K562 (cell line): Measurements from ENCODE around the gene LANCL3. TPM values are rescaled to one million over a fixed set of nuclear protein-coding genes. Genes with fewer than 3 reads are reported as not detected.
"Not testable (repeated sequence)": the region's sequence is repeated elsewhere in the genome, so short reads cannot be mapped to it uniquely, and the experiment has no call there.

Experiments
- ATAC-seq: fragments of 200-7000 bp; cut with Tn5 transposase; 3 replicates; pipeline ENCODE4 v1.9.1; 2020; ENCODE audit warnings: moderate library complexity
- BruUV-seq: library from RNA; stranded (reverse); fragments of 400-500 nt; replicated peaks from 2 replicates; lab custom pipeline; 2021; lab: Mats Ljungman, UMichigan
- CTCF ChIA-PET: fragments of 300-600 bp; formaldehyde crosslinking; extraction: SDS; loops from one replicate; lab custom pipeline; 2021; ENCODE audit warnings: low intra/inter-chr PET ratio; lab: Yijun Ruan, JAX
- POLR2A ChIA-PET: fragments of 300-600, 350-650 bp; sonication (Branson Sonifier 250); formaldehyde crosslinking; extraction: SDS; loops from one replicate; lab custom pipeline; 2021; ENCODE audit warnings: antibody characterized with exemption, inconsistent platforms; lab: Yijun Ruan, JAX
- DNase-seq, 4 experiments: peaks; one replicate each; pipeline versions ENCODE4 v3.0.0 to v3.0.0-alpha.2; 2011 to 2018; ENCODE audit warnings: low spot score in 3 of 4, mixed read lengths in 3 of 4; ENCODE audit errors: extremely low read depth in 1 of 4
- FAIRE-seq: peaks from 2 replicates; lab custom pipeline; 2011; peaks lifted over from hg19 to GRCh38; lab: Jason Lieb, UNC
- H2AFZ ChIP-seq: 2 replicates; pipeline ENCODE4 v1.6.0; 2011; ENCODE audit warnings: low read depth, low read length, control low read depth, inconsistent platforms
- H3K27ac ChIP-seq: fragments of 200-600 bp; 3 replicates; pipeline ENCODE4 v1.8.0; 2011; ENCODE audit warnings: low read depth, mild to moderate bottlenecking, control low read depth, inconsistent platforms, low read length, moderate library complexity, mixed read lengths; ENCODE audit errors: extremely low read depth
- H3K27me3 ChIP-seq, 2 experiments: fragments of 300-600 bp in 1 of 2; 2 replicates in 1 of 2; 3 replicates in 1 of 2; pipeline versions ENCODE4 v1.6.0 to v1.8.0; 2011; ENCODE audit warnings: inconsistent platforms in 2 of 2, low read length in 2 of 2, mild to moderate bottlenecking in 1 of 2, mixed read lengths in 1 of 2, moderate library complexity in 1 of 2; ENCODE audit not compliant: control insufficient read depth in 2 of 2, insufficient read depth in 2 of 2
- H3K36me3 ChIP-seq: fragments of 300-600 bp; 3 replicates; pipeline ENCODE4 v1.8.0; 2011; ENCODE audit warnings: mild to moderate bottlenecking, low read length, inconsistent platforms; ENCODE audit not compliant: control insufficient read depth, insufficient read depth
- H3K4me1 ChIP-seq, 2 experiments: fragments of 200-600 bp in 1 of 2; replicated peaks in 1 of 2; 2 replicates in 1 of 2; 3 replicates in 1 of 2; pipeline versions ENCODE4 v1.5.1 to v1.8.0; 2011; ENCODE audit warnings: inconsistent platforms in 2 of 2, low read length in 2 of 2, mild to moderate bottlenecking in 1 of 2, mixed read lengths in 1 of 2, moderate library complexity in 1 of 2; ENCODE audit not compliant: control insufficient read depth in 2 of 2, insufficient read depth in 2 of 2
- H3K4me2 ChIP-seq: 2 replicates; pipeline ENCODE4 v1.6.1; 2011; ENCODE audit warnings: low read length, control low read depth, inconsistent platforms, mixed read lengths; ENCODE audit not compliant: insufficient read depth
- H3K4me3 ChIP-seq: fragments of 200-600 bp; sonication (generic), shearing (Covaris generic); 2 replicates; pipeline ENCODE4 v1.5.1; 2016; ENCODE audit warnings: control low read depth, inconsistent platforms
- H3K79me2 ChIP-seq: fragments of 200-600 bp; 3 replicates; pipeline ENCODE4 v1.8.0; 2011; ENCODE audit warnings: low read length, inconsistent platforms; ENCODE audit not compliant: control insufficient read depth, insufficient read depth
- H3K9ac ChIP-seq, 2 experiments: 2 replicates each; pipeline versions ENCODE4 v1.6.0 to v1.6.1; 2011; ENCODE audit warnings: low read depth in 2 of 2, low read length in 2 of 2, control low read depth in 1 of 2, inconsistent platforms in 1 of 2, mild to moderate bottlenecking in 1 of 2, mixed read lengths in 1 of 2; ENCODE audit not compliant: insufficient read depth in 1 of 2
- H3K9me1 ChIP-seq: one replicate; pipeline ENCODE4 v1.6.0; 2011; ENCODE audit warnings: inconsistent platforms, mild to moderate bottlenecking, low read length, moderate library complexity; ENCODE audit not compliant: control insufficient read depth, insufficient read depth
- H3K9me3 ChIP-seq: replicated peaks from 2 replicates; pipeline ENCODE4 v1.5.1; 2011; ENCODE audit warnings: low read depth, low read length, inconsistent platforms; ENCODE audit not compliant: control insufficient read depth, insufficient read depth
- H4K20me1 ChIP-seq: replicated peaks from 2 replicates; pipeline ENCODE4 v1.6.1; 2011; ENCODE audit warnings: low read length, inconsistent platforms, mixed read lengths; ENCODE audit not compliant: control insufficient read depth, insufficient read depth
- IFI16 ChIP-seq: fragments of 250-450 bp; sonication (Bioruptor Pico); IDR thresholded peaks from 2 replicates; pipeline ENCODE4 v2.1.2; 2022; ENCODE audit warnings: mild to moderate bottlenecking, inconsistent platforms
- NCOA4 ChIP-seq: fragments of 450-650 bp; IDR thresholded peaks from 2 replicates; pipeline ENCODE4 v1.6.1; 2018; ENCODE audit warnings: mild to moderate bottlenecking; ENCODE audit not compliant: partially characterized antibody
- SMARCA4 ChIP-seq: fragments of 450-650 bp; IDR thresholded peaks from 2 replicates; pipeline ENCODE4 v1.6.1; 2016
- SMARCB1 ChIP-seq: IDR thresholded peaks from 2 replicates; pipeline ENCODE4 v1.6.1; 2011; ENCODE audit warnings: improper control_type of control experiment, low read depth; ENCODE audit not compliant: insufficient read length
- ZEB2 ChIP-seq: fragments of 450-650 bp; IDR thresholded peaks from 2 replicates; pipeline ENCODE4 v1.6.1; 2016
- ZNF583 ChIP-seq: fragments of 250-450 bp; sonication (Bioruptor Pico); IDR thresholded peaks from 2 replicates; pipeline ENCODE4 v1.4.0; 2020
- ZNF695 ChIP-seq: fragments of 450-650 bp; formaldehyde crosslinking; IDR thresholded peaks from 2 replicates; pipeline ENCODE4 v1.4.0; 2020; ENCODE audit warnings: mild to moderate bottlenecking, moderate library complexity
- WGBS: fragments of 100-300 bp; shearing (Covaris generic); methylation state at CpG from one replicate; pipeline ENCODE4 v1.1.6; 2016; ENCODE audit warnings: low coverage, mixed read lengths; ENCODE audit not compliant: insufficient coverage; ENCODE audit errors: missing lambda C conversion rate; 5-methylcytosine and 5-hydroxymethylcytosine counted together
- in situ Hi-C: fragments of 300-500 bp; cut with MboI; formaldehyde crosslinking; loops from 4 replicates; pipeline ENCODE4 v1.15.0; 2018; ENCODE audit warnings: inconsistent platforms, mixed read lengths
- intact Hi-C: fragments of 100-400 bp; cut with micrococcal nuclease; formaldehyde crosslinking; loops from 2 replicates; pipeline ENCODE4 v1.14.2; 2022
- polyA plus RNA-seq, 8 experiments: library from polyadenylated mRNA; depleted of rRNA in 4 of 8; stranded (reverse) in 5 of 8; unstranded in 3 of 8; fragments of >200 nt; fragmentation: Nextera tagmentation in 2 of 8; fragmentation: Illumina TruSeq in 1 of 8; extraction: Ambion mirVana in 2 of 8; extraction: Trizol in 1 of 8; gene quantifications; 2 replicates each; pipeline versions ENCODE4 v1.2.1 to v1.2.3, GENCODE V29; 2011 to 2014; ENCODE audit warnings: inconsistent platforms in 1 of 8, missing spikeins in 1 of 8
- total RNA-seq, 7 experiments: library from RNA; depleted of rRNA in 6 of 7; stranded (reverse); fragments of >200 nt in 6 of 7; fragmentation: Illumina TruSeq in 2 of 7; extraction: Trizol in 2 of 7; gene quantifications; 2 replicates each; pipeline versions ENCODE4 v1.2.1 to v1.2.3, GENCODE V29; 2011 to 2021; ENCODE audit warnings: low replicate concordance in 1 of 7
- TF ChIP-seq, protein P1 (sequence below): fragments of 200-800 bp; sonication (Bioruptor generic); IDR thresholded peaks from 2 replicates; pipeline ENCODE4 v1.6.1; 2016; ENCODE audit warnings: missing genetic modification characterization, missing compliant biosample characterization

LANCL3 gene
- total and polyA plus RNA-seq, 9 of the 15 experiments (the other 6 are each of a cell fraction or from before 2014, with no cell fraction given), result 0.41 to 1.5 (median 0.58) TPM

DNA sequence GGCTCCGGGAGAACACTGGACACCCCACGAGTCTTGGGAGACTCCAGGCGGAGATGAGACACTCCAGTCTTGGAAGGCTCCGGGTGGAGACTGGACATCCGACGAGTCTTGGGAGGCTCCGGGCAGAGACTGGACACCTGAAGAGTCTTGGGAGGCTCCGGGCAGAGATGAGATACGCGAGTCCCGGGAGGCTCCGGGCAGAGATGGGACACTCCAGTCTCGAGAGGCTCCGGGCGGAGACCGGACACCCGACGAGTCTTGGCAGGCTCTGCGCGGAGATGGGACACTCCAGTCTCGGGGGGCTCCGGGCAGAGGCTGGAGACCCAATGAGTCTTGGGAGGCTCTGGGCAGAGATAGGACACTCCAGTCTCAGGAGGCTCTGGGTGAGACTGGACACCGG lies 28.1 kb upstream of the LANCL3 start (continued):
- TF ChIP-seq, protein P1, sequence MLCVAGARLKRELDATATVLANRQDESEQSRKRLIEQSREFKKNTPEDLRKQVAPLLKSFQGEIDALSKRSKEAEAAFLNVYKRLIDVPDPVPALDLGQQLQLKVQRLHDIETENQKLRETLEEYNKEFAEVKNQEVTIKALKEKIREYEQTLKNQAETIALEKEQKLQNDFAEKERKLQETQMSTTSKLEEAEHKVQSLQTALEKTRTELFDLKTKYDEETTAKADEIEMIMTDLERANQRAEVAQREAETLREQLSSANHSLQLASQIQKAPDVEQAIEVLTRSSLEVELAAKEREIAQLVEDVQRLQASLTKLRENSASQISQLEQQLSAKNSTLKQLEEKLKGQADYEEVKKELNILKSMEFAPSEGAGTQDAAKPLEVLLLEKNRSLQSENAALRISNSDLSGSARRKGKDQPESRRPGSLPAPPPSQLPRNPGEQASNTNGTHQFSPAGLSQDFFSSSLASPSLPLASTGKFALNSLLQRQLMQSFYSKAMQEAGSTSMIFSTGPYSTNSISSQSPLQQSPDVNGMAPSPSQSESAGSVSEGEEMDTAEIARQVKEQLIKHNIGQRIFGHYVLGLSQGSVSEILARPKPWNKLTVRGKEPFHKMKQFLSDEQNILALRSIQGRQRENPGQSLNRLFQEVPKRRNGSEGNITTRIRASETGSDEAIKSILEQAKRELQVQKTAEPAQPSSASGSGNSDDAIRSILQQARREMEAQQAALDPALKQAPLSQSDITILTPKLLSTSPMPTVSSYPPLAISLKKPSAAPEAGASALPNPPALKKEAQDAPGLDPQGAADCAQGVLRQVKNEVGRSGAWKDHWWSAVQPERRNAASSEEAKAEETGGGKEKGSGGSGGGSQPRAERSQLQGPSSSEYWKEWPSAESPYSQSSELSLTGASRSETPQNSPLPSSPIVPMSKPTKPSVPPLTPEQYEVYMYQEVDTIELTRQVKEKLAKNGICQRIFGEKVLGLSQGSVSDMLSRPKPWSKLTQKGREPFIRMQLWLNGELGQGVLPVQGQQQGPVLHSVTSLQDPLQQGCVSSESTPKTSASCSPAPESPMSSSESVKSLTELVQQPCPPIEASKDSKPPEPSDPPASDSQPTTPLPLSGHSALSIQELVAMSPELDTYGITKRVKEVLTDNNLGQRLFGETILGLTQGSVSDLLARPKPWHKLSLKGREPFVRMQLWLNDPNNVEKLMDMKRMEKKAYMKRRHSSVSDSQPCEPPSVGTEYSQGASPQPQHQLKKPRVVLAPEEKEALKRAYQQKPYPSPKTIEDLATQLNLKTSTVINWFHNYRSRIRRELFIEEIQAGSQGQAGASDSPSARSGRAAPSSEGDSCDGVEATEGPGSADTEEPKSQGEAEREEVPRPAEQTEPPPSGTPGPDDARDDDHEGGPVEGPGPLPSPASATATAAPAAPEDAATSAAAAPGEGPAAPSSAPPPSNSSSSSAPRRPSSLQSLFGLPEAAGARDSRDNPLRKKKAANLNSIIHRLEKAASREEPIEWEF (CRISPR knock-in tag), result no peak
- TF ChIP-seq SMARCA4 (no peak), ZEB2 (no peak), ZNF695 (CRISPR knock-in tag) (no peak), IFI16 (CRISPR knock-in tag) (no peak), NCOA4 (no peak), ZNF583 (CRISPR knock-in tag) (no peak), SMARCB1 (no peak)

- H3K9me3 ChIP-seq, H3K9ac ChIP-seq, H3K4me3 ChIP-seq, BruUV-seq, H3K4me1 ChIP-seq, H2AFZ ChIP-seq, FAIRE-seq, in situ Hi-C loops, intact Hi-C loops, H3K79me2 ChIP-seq, DNase-seq, H3K4me2 ChIP-seq, H3K9me1 ChIP-seq, ATAC-seq, POLR2A ChIA-PET, H3K27ac ChIP-seq, H4K20me1 ChIP-seq, CTCF ChIA-PET, H3K36me3 ChIP-seq: not testable (repeated sequence)
- WGBS, result 57% methylated on average over 1 of the region's 1 CpG
- peaks cover 0 to 19% of the 10 kb centered on the region in 2 experiments; a peak in 2 of 5 replicates for H3K27me3 ChIP-seq
Measured at GRCh38 chrX:37544531-37544930, 26.9 kb upstream of the LANCL3 start.
